LoVo (cell line): ENCODE data around the gene CMTM8.
A peak's percentile ranks its signal among the peaks of the same experiment; 100 is the strongest.

Experiments used
- DNase-seq: peaks from one replicate; pipeline ENCODE4 v3.0.0-alpha.2; 2016; ENCODE audit warnings: low spot score

CMTM8 gene

GRCh38 chr3:32340611-32341365 lies 102.3 kb downstream of the CMTM8 start:
- no peak for DNase-seq

GRCh38 chr3:32347343-32348125 lies 109.1 kb downstream of the CMTM8 start:
- no peak for DNase-seq

GRCh38 chr3:32349184-32349583 lies 110.7 kb downstream of the CMTM8 start:
- DNase-seq: no peak

- DNase-seq: no peak
These were observed 114.1 kb downstream of the CMTM8 start for GRCh38 chr3:32352563-32352962.

DNA sequence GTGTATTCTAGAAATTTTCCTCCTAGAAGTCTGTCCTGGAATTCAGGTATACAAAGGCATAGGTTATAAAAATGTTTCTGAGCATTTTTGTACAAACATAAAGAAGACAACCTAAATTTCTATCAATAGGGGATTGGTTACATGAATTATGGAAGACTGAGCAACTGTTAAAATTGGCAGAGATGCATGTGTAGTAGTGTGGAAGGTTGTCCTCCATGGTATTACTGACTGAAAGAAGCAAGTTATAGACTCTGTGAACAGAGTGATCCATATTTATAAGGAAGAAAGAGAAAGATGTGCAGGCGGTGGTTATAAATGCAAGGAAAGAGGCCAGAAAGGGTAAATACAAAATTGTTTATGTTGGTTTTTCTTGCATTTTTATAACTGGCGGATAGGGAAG lies 114.9 kb downstream of the CMTM8 start:
- no peak for DNase-seq

DNA sequence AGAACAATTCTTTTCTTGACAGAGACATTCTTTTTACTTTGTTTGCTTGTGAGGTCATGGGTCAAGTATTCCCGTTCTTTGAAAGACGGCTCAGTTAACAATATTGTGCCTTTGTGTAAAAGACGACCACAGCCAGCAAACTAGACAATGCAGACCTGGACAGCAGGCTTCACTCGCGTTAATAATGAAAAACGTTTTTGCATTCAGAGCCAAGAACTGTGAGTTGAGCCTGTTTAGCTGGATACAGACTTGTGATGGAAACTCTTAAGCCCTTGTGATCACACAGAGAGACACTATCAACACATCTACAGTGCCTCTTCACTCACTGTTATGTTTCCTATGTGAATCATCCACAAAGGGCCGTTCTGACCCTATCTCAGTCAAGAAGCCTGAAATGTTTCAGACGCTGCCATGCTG lies 115.9 kb downstream of the CMTM8 start:
- no peak for DNase-seq

DNA sequence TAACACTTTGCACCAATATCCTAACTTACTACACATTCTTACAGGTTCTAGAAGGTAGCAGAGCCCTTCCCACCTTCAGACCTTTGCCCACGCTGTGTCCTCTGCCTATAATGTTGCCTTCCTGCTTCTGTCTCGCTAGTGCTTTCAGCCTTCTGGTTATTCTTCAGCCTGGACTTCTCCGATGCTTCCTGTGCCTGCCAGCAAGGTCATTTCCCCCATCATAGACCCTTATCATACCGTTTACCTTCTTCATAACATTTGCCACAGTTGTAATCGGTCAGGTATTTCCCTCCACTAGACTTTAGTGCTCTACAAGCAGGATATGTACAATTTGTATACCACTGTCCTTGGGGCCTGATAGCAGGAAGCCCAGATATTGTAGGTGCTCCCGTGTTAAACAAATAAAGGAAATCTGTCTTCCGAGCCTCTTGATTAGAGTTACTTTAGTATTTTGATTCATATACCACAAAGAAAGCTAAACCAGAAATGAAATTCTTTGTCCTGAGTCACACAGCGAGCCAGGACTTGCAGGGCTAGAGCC lies 117.3 kb downstream of the CMTM8 start:
- no peak for DNase-seq

- no peak for DNase-seq
These were observed 121.4 kb downstream of the CMTM8 start for GRCh38 chr3:32359766-32360492.

DNA sequence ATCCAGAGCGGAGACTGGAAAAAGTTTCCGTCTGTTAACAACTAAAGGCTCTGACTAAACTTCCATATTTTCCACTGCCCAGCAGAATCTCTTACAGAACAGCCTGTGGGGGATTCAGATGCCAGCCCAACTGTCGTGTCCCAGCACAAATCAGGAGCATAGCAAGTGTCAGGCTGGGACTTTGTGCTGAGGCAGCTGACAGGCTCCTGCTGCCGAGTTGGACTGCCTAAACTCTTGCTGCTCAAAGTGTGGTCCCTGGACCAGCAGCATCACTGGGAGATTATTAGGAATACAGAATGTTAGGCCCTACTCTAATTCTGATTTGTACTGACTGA lies 122.0 kb downstream of the CMTM8 start:
- DNase-seq: no peak

DNA sequence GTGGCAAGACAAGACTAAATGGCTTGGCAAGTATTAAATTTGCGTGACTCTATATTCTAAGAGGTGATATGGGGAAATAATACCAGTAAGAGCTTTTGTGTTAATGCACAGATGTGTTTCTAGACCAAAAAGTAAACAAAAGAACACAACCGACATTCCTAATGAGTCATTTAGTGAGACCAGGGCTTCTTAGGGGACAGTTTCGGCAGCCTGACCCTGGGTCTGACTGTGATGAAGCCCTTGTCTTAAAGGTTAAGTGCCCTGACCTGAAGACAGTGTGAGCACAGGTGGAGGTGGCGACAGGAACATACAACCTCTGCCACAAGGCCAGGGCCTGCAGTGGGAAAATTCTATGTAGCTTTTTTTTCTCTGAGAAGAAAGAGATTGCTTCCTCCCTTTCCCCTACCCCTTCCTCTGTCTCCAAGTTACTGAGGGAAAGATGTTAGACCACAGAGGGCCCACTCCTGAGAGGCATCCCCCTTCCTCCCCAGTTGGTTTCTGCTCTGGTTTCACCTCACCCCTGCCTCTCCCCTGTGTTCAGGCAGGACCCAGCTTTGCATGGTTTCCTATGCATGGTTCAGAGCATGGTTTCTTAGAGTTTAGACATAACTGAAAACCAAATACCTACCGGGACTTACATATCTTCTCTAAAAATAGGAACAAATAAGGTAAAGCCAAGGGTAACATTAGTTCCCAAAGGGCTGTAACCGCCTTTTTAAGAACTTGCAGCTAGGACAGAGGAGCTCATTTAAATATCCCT lies 128.3 kb downstream of the CMTM8 start:
- no peak for DNase-seq

DNA sequence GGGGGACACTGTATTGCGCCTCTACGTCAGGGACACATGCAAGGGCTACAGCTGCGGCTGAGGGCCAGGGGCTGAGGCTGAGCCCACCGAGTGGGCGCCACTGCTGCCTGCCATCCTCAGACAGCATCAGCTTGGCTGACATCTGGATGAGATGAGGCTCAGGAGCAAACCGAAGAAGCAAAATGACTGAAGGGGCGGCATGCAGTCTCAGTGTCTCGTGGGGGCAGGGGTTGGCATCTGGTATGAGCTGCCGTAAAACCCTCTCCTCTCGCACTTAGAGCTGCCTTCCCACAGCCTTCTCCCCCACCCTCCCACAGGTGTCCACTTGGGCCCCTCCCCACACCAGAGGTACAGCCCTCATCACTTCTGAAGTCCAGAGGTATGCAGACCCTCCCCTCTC lies 129.0 kb downstream of the CMTM8 start:
- no peak for DNase-seq

DNA sequence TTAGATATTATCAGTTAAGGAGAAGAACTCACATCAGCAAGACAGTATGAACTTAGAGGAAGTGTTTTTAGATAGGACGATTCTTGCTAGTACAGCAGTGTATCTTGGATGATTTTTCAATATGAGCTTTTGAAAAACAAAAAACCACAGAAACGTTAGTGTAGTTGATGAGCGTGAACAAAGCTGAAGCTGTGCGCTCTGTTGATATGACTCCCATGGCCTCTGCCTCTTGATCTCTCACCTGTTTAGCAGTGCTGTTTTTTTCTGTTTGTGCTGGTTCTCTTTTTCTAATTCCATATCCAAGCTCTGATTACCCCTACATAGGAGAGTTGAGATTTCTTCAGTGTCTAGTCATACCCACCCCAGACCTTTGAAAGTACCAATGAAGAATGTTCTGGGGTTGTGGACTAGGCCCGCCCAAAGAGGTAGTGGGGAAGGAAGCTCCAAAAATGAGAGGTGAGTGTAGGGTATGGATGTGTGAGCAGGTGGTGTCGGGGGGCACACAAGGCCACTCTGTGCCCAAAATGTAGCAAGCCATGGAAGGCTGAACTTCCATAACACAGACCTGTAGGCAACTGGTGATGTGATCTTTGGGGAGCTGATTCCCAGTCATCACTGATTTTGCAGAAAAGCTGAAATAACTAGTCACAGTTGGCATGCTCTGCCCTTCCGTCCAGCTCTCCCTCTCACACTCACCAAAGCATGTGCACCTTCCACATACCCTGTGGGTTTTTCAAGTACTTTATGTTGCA lies 133.2 kb downstream of the CMTM8 start:
- no peak for DNase-seq

DNA sequence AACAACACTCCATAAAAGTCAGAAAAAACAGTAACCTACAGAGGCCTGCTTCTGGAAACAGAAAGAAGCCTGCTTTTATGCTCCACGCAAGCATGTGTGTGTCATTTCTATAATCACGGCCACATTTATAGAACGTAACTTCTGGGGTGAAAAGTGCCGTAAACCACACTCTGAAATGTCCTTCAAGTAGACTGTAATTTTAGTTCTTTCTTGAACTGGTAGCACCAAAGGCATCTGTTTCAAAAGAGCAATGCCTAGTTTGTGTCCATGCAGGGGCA lies 133.7 kb downstream of the CMTM8 start:
- DNase-seq: no peak

GRCh38 chr3:32373276-32373675 lies 134.8 kb downstream of the CMTM8 start:
- DNase-seq: no peak

DNA sequence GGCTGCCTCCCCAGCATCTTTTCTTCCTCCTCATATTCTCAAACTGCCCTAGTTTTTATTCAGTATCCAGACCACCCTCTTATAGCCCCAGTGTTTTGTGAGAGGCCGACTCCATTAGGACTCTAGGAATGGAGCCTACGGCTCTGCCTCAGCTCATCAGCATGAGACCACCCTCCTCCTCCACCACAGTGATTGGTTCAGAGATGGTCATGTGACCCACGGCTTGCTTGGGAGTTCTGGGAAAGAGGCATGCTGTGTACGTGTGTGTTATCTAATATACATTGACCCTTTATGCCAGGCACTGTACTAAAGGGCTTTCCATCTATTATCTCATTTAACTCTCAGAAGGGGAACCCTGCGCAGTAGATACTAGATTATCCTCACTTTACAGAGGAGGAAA lies 135.4 kb downstream of the CMTM8 start:
- no peak for DNase-seq

- peak; percentile 67 for DNase-seq
These were observed 136.5 kb downstream of the CMTM8 start for GRCh38 chr3:32374788-32375595.

- DNase-seq: no peak
These were observed 137.1 kb downstream of the CMTM8 start for GRCh38 chr3:32375596-32375930.

DNA sequence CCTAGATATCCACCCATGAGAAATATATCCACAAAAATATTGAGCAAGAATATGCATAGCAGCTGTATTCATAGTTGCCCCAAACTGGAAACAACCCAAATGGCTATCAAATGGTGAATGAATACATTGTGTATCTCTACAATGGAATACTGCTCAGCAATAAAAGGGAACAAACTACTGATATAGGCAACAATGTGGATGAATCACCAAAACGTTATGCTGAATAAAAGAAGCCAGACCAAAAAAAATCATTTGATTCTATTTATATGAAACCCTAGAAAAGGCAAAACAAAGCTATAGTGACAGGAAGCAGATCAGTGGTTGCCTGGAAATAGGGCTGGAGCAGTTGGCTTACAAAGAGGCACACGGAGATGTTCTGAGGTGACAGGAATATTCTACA lies 137.6 kb downstream of the CMTM8 start:
- DNase-seq: no peak

GRCh38 chr3:32379831-32380500 lies 141.5 kb downstream of the CMTM8 start:
- DNase-seq: no peak

DNA sequence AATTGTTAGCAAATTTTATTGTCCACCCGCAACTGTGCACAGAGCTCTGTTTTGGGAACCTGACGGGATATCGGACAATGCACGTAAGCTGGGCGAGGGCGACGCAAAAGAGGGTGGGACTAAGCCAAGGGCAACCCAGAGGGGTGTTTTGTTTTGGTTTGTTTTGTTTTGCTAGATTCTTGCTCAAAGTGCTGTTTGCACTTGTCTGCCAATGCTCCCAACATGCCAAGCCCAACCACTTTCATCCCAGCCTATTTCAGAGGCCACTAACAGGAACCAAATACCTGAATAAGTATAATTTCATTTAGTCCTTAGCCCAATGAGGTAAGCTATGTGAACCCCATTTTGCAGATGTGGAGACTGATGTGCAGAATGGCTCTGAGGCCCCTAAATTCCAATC lies 143.4 kb downstream of the CMTM8 start:
- DNase-seq: no peak
